Spleen (tissue), 11 donors: ENCODE data around the gene FASN. TPM values are rescaled to one million over a fixed set of nuclear protein-coding genes. Genes with fewer than 3 reads are reported as not detected.

Experiments
- DNase-seq: peaks from one replicate; pipeline ENCODE4 v3.0.0-alpha.2; 2020
- H3K27ac ChIP-seq, 8 donors: fragments of 200-600 bp; sonication (generic) in 7 of 8; 1 replicate in 4 of 8; 2 replicates in 4 of 8; pipeline versions ENCODE4 v1.5.0 to v1.8.0; 2016 to 2021; ENCODE audit warnings: inconsistent platforms in 4 of 8, mild to moderate bottlenecking in 4 of 8, moderate library complexity in 1 of 8
- H3K27me3 ChIP-seq, 7 donors: fragments of 200-600 bp; sonication (generic) in 6 of 7; replicated peaks in 1 of 7; 1 replicate in 4 of 7; 2 replicates in 3 of 7; pipeline versions ENCODE4 v1.5.0 to v1.8.0; 2016 to 2021; ENCODE audit warnings: inconsistent platforms in 3 of 7, mild to moderate bottlenecking in 1 of 7
- H3K36me3 ChIP-seq, 6 donors: fragments of 200-600 bp; sonication (generic) in 5 of 6; 1 replicate in 4 of 6; 2 replicates in 2 of 6; pipeline versions ENCODE4 v1.5.0 to v1.8.0; 2016 to 2021; ENCODE audit warnings: inconsistent platforms in 2 of 6
- H3K4me1 ChIP-seq, 6 donors: fragments of 200-600 bp; sonication (generic) in 5 of 6; 1 replicate in 3 of 6; 2 replicates in 3 of 6; pipeline versions ENCODE4 v1.5.0 to v1.8.0; 2016 to 2021; ENCODE audit warnings: inconsistent platforms in 3 of 6
- H3K4me3 ChIP-seq, 8 donors: fragments of 200-600 bp; sonication (generic) in 7 of 8; 1 replicate in 4 of 8; 2 replicates in 4 of 8; pipeline versions ENCODE4 v1.5.0 to v1.8.0; 2016 to 2021; ENCODE audit warnings: inconsistent platforms in 4 of 8, mild to moderate bottlenecking in 4 of 8, moderate library complexity in 2 of 8
- H3K9me3 ChIP-seq, 8 donors: fragments of 200-600 bp; sonication (generic) in 7 of 8; 1 replicate in 4 of 8; 2 replicates in 4 of 8; pipeline versions ENCODE4 v1.5.0 to v1.8.0; 2016 to 2021; ENCODE audit warnings: inconsistent platforms in 4 of 8
- POLR2A ChIP-seq, 3 donors: fragments of 450-650 bp; IDR thresholded peaks; one replicate each; pipeline ENCODE4 v1.5.1; 2017; ENCODE audit warnings: antibody characterized with exemption in 3 of 3, mild to moderate bottlenecking in 1 of 3
- POLR2AphosphoS5 ChIP-seq, 3 donors: sonication (generic); formaldehyde crosslinking; IDR thresholded peaks; one replicate each; pipeline ENCODE4 v1.5.1; 2017; ENCODE audit warnings: antibody characterized with exemption in 3 of 3
- WGBS, 5 donors: extraction: QIAGEN DNeasy Blood & Tissue Kit in 3 of 5; methylation state at CpG; one replicate each; pipeline versions ENCODE4 v1.1.5 to v1.1.7; 2013 to 2018; 5-methylcytosine and 5-hydroxymethylcytosine counted together
- intact Hi-C: fragments of 100-400 bp; cut with DNase I; formaldehyde crosslinking; loops from one replicate; pipeline ENCODE4 v1.15.0; 2023; ENCODE audit warnings: low total_unique reads
- polyA plus RNA-seq, 3 donors: library from polyadenylated mRNA; stranded (reverse); fragments of 200-250 nt; gene quantifications; one replicate each; pipeline ENCODE4 v1.2.1, GENCODE V29; 2013
- total RNA-seq, 7 donors: library from RNA; depleted of rRNA in 3 of 7; stranded (reverse); fragments of >200 nt in 3 of 7; fragmentation: NEBNext Ultra II Directional in 4 of 7; extraction: Animal tissue kit (Norgen Biotek cat#: 25700) in 4 of 7; gene quantifications; one replicate each; pipeline versions ENCODE4 v1.1.0 to v1.2.1, GENCODE V29; 2016 to 2021
- TF ChIP-seq, protein P1 (sequence below), 11 experiments: fragments of 200-600 bp in 7 of 11; fragments of 450-650 bp in 4 of 11; sonication (generic) in 4 of 11; IDR thresholded peaks in 8 of 11; conservative IDR thresholded peaks in 3 of 11; 1 replicate in 7 of 11; 2 replicates in 4 of 11; pipeline versions ENCODE4 v1.4.0 to v1.8.0; 2016 to 2021; ENCODE audit warnings: antibody characterized with exemption in 11 of 11, inconsistent platforms in 4 of 11, mild to moderate bottlenecking in 1 of 11
- donor health status: healthy with polysubstance abuse.
- donor health status: DM: no; HTN: no; CAD: no; lungs with moderate emphysema.
- donor health status: DM: no; HTN: no; CAD: no.
- donor health status: Bipolar disorder and iron deficiency.
- donor health status: healthy.
- donor health status: DM: no; HTN: no; CAD: no.
- donor health status: DM: yes; HTN: yes; CAD: no.

The FASN gene
- total and polyA plus RNA-seq, 10 donors = 9.3 to 45.2 (median 21.3) TPM

GRCh38 chr17:82117139-82118090 lies 19.4 kb upstream of the FASN start:
- peaks cover 0 to 32% (median 0%) of the 10 kb centered on the region in 6 donors for H3K36me3 ChIP-seq
- H3K4me3 ChIP-seq = no peak overlapping the region
- no peaks in the 10 kb centered on the region for H3K4me1 ChIP-seq
- no peak overlapping the region for H3K27ac ChIP-seq
- intact Hi-C loops = no loop called here
- H3K27me3 ChIP-seq = no peaks in the 10 kb centered on the region
- no peak for DNase-seq
- TF ChIP-seq, protein P1, sequence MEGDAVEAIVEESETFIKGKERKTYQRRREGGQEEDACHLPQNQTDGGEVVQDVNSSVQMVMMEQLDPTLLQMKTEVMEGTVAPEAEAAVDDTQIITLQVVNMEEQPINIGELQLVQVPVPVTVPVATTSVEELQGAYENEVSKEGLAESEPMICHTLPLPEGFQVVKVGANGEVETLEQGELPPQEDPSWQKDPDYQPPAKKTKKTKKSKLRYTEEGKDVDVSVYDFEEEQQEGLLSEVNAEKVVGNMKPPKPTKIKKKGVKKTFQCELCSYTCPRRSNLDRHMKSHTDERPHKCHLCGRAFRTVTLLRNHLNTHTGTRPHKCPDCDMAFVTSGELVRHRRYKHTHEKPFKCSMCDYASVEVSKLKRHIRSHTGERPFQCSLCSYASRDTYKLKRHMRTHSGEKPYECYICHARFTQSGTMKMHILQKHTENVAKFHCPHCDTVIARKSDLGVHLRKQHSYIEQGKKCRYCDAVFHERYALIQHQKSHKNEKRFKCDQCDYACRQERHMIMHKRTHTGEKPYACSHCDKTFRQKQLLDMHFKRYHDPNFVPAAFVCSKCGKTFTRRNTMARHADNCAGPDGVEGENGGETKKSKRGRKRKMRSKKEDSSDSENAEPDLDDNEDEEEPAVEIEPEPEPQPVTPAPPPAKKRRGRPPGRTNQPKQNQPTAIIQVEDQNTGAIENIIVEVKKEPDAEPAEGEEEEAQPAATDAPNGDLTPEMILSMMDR (IDR thresholded peaks at IDR 0.05 in 8 of 11, conservative IDR thresholded peaks at IDR 0.05 in 3 of 11) = no peak
- TF ChIP-seq POLR2A (IDR thresholded peaks at IDR 0.05) = no peak
- TF ChIP-seq POLR2AphosphoS5 (IDR thresholded peaks at IDR 0.05) = no peak
- WGBS, 5 donors = 88 to 94% (median 90%) methylated on average over 22 of the region's 22 CpGs
- H3K9me3 ChIP-seq = no peaks in the 10 kb centered on the region

- Histone ChIP-seq H3K27ac (no peak overlapping the region), H3K4me3 (no peak overlapping the region), H3K9me3 (no peaks in the 10 kb centered on the region), H3K27me3 (no peaks in the 10 kb centered on the region), H3K36me3 (peaks cover 0 to 29% (median 0%) of the 10 kb centered on the region in 6 donors), H3K4me1 (no peaks in the 10 kb centered on the region)
- no peak for TF ChIP-seq POLR2A (IDR thresholded peaks at IDR 0.05)
- TF ChIP-seq, protein P1 (IDR thresholded peaks at IDR 0.05 in 8 of 11, conservative IDR thresholded peaks at IDR 0.05 in 3 of 11) = no peak
- no peak for TF ChIP-seq POLR2AphosphoS5 (IDR thresholded peaks at IDR 0.05)
- WGBS, 5 donors = 78 to 88% (median 83%) methylated on average over 6 of the region's 6 CpGs
- intact Hi-C loops = no loop called here
- no peak for DNase-seq
Measured at GRCh38 chr17:82116246-82116645, 18.2 kb upstream of the FASN start.

DNA sequence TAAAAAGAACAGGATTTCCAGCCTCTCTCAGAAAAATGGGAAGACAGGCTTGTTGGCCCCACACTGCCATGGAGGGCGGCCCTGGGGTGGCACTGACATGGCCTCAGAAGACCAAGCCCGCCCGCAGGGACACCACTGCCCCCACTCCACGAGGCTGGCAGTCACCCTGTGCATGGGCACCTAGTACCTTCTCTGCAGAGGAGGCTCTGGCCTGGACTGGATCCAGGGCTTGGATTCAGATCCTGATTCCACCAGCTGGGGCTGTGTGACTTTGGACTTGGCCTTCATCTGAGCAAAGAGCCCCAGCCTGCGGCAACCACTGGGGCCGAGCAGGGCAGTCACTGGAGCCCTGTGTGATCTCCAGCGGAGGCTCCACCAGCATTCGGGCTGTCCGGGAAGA lies 16.8 kb upstream of the FASN start:
- intact Hi-C loops = no loop called here
- Histone ChIP-seq H3K36me3 (peaks cover 0 to 27% (median 0%) of the 10 kb centered on the region in 6 donors), H3K27ac (no peak overlapping the region), H3K27me3 (no peaks in the 10 kb centered on the region), H3K4me1 (no peaks in the 10 kb centered on the region), H3K4me3 (no peak overlapping the region), H3K9me3 (no peaks in the 10 kb centered on the region)
- TF ChIP-seq POLR2AphosphoS5 (IDR thresholded peaks at IDR 0.05) (no peak), POLR2A (IDR thresholded peaks at IDR 0.05) (no peak)
- TF ChIP-seq, protein P1 (IDR thresholded peaks at IDR 0.05 in 8 of 11, conservative IDR thresholded peaks at IDR 0.05 in 3 of 11) = no peak
- no peak for DNase-seq
- 78 to 99% (median 96%) methylated on average over 7 to 9 of the region's 9 CpGs for WGBS, 5 donors

GRCh38 chr17:82114447-82114846 lies 16.4 kb upstream of the FASN start:
- Histone ChIP-seq H3K27me3 (no peaks in the 10 kb centered on the region), H3K4me3 (no peak overlapping the region), H3K4me1 (no peaks in the 10 kb centered on the region), H3K27ac (no peak overlapping the region), H3K9me3 (no peaks in the 10 kb centered on the region), H3K36me3 (peaks cover 0 to 27% (median 0%) of the 10 kb centered on the region in 6 donors)
- TF ChIP-seq, protein P1 (IDR thresholded peaks at IDR 0.05 in 8 of 11, conservative IDR thresholded peaks at IDR 0.05 in 3 of 11) = no peak
- no peak for TF ChIP-seq POLR2AphosphoS5 (IDR thresholded peaks at IDR 0.05)
- no peak for DNase-seq
- WGBS, 5 donors = 57 to 97% (median 91%) methylated on average over 1 to 10 of the region's 10 CpGs
- intact Hi-C loops = no loop called here
